GM12878 (cell line): Measurements from ENCODE around the gene VEGFA. TPM values are rescaled to one million over a fixed set of nuclear protein-coding genes. Genes with fewer than 3 reads are reported as not detected.

Experiments
- ATAC-seq: fragments of 200-7000 bp; cut with Tn5 transposase; 3 replicates; pipeline ENCODE4 v1.9.1; 2020; ENCODE audit warnings: mild to moderate bottlenecking, moderate library complexity
- BruUV-seq: library from RNA; stranded (reverse); fragments of 400-500 nt; replicated peaks from 2 replicates; lab custom pipeline; 2021; lab: Mats Ljungman, UMichigan
- CTCF ChIA-PET: fragments of 300-600 bp; sonication (Branson Sonifier 250); formaldehyde crosslinking; extraction: SDS; loops from one replicate; lab custom pipeline; 2021; ENCODE audit warnings: inconsistent platforms; lab: Yijun Ruan, JAX
- POLR2A ChIA-PET: fragments of 350-600 bp; formaldehyde crosslinking; extraction: SDS; loops from one replicate; lab custom pipeline; 2021; ENCODE audit warnings: inconsistent platforms; lab: Charles Lee
- RAD21 ChIA-PET: fragments of 300-600 bp; sonication (Branson Sonifier 250); formaldehyde crosslinking; loops from one replicate; lab custom pipeline; 2023; ENCODE audit warnings: antibody characterized with exemption; ENCODE audit not compliant: unreplicated experiment; lab: Charles Lee
- SMC1A ChIA-PET: fragments of 300-600 bp; sonication (Branson Sonifier 250); formaldehyde crosslinking; loops from one replicate; lab custom pipeline; 2023; ENCODE audit not compliant: unreplicated experiment, uncharacterized antibody; lab: Charles Lee
- DNase-seq: peaks from one replicate; pipeline ENCODE4 v3.0.0-alpha.2; 2011; ENCODE audit warnings: low read depth, low spot score
- FAIRE-seq: peaks from 3 replicates; lab custom pipeline; 2011; peaks lifted over from hg19 to GRCh38; lab: Jason Lieb, UNC
- H2AFZ ChIP-seq: 2 replicates; pipeline ENCODE4 v1.6.0; 2011; ENCODE audit warnings: low read depth, low read length, control low read depth; ENCODE audit not compliant: control insufficient read depth
- H3K27ac ChIP-seq: 2 replicates; pipeline ENCODE4 v1.5.1; 2011; ENCODE audit warnings: control low read depth; ENCODE audit not compliant: control insufficient read depth, insufficient read depth
- H3K27me3 ChIP-seq, 2 experiments: replicated peaks in 1 of 2; 2 replicates each; pipeline versions ENCODE4 v1.6.0 to v1.6.1; 2011; ENCODE audit warnings: low read length in 1 of 2; ENCODE audit not compliant: control insufficient read depth in 2 of 2, insufficient read depth in 2 of 2
- H3K36me3 ChIP-seq, 2 experiments: 2 replicates each; pipeline ENCODE4 v1.5.1; 2011; ENCODE audit warnings: low read length in 1 of 2; ENCODE audit not compliant: control insufficient read depth in 2 of 2, insufficient read depth in 2 of 2
- H3K4me1 ChIP-seq: 2 replicates; pipeline ENCODE4 v1.6.1; 2011; ENCODE audit warnings: mild to moderate bottlenecking, low read length, moderate library complexity, mixed read lengths; ENCODE audit not compliant: control insufficient read depth, insufficient read depth
- H3K4me2 ChIP-seq: 2 replicates; pipeline ENCODE4 v1.6.0; 2011; ENCODE audit warnings: control low read depth; ENCODE audit not compliant: control insufficient read depth, insufficient read depth
- H3K4me3 ChIP-seq: fragments of 200-600 bp; sonication (generic); 2 replicates; pipeline ENCODE4 v1.5.1; 2016
- H3K79me2 ChIP-seq: 2 replicates; pipeline ENCODE4 v1.6.0; 2011; ENCODE audit warnings: low read length; ENCODE audit not compliant: control insufficient read depth, insufficient read depth
- H3K9ac ChIP-seq: 2 replicates; pipeline ENCODE4 v1.8.0; 2011; ENCODE audit warnings: low read length, control low read depth, mixed read lengths; ENCODE audit not compliant: control insufficient read depth, insufficient read depth
- H3K9me3 ChIP-seq: replicated peaks from 3 replicates; pipeline ENCODE4 v1.5.1; 2011; ENCODE audit warnings: mild to moderate bottlenecking, low read length; ENCODE audit not compliant: control insufficient read depth, insufficient read depth
- H4K20me1 ChIP-seq: 2 replicates; pipeline ENCODE4 v1.6.0; 2011; ENCODE audit not compliant: control insufficient read depth, insufficient read depth
- ASH2L ChIP-seq: fragments of 300-600, 200-600 bp; sonication (generic); IDR thresholded peaks from 2 replicates; pipeline ENCODE4 v1.6.1; 2017; ENCODE audit warnings: low read depth, mild to moderate bottlenecking, borderline replicate concordance
- CBX5 ChIP-seq: sonication (generic); IDR thresholded peaks from 2 replicates; pipeline ENCODE4 v1.6.1; 2016; ENCODE audit warnings: low read depth, moderate library complexity, mild to moderate bottlenecking, inconsistent platforms
- HCFC1 ChIP-seq: fragments of 150-350 bp; IDR thresholded peaks from 2 replicates; pipeline ENCODE4 v1.6.1; 2014; ENCODE audit warnings: low read length
- KAT2A ChIP-seq: conservative IDR thresholded peaks from 2 replicates; pipeline ENCODE4 v1.6.1; 2011; ENCODE audit warnings: low read depth, low read length; ENCODE audit not compliant: control insufficient read depth
- KDM1A ChIP-seq: fragments of 200-600 bp; sonication (generic); IDR thresholded peaks from 2 replicates; pipeline ENCODE4 v1.6.1; 2016; ENCODE audit warnings: borderline replicate concordance
- MEF2B ChIP-seq: fragments of 450-650 bp; IDR thresholded peaks from 2 replicates; pipeline ENCODE4 v1.6.1; 2018; ENCODE audit warnings: mild to moderate bottlenecking, moderate library complexity; ENCODE audit not compliant: partially characterized antibody, poor library complexity, severe bottlenecking
- MYB ChIP-seq: fragments of 150-350 bp; IDR thresholded peaks from 2 replicates; pipeline ENCODE4 v1.6.1; 2014; ENCODE audit warnings: mild to moderate bottlenecking, low read depth, low read length, borderline replicate concordance
- RFX5 ChIP-seq: IDR thresholded peaks from 2 replicates; pipeline ENCODE4 v1.6.1; 2011; ENCODE audit warnings: low read depth, low read length, improper control_type of control experiment
- SMARCA5 ChIP-seq: fragments of 450-650 bp; IDR thresholded peaks from 2 replicates; pipeline ENCODE4 v1.6.1; 2017; ENCODE audit warnings: mild to moderate bottlenecking
- SMC3 ChIP-seq: IDR thresholded peaks from 2 replicates; pipeline ENCODE4 v1.6.1; 2011; ENCODE audit warnings: low read length, improper control_type of control experiment, borderline replicate concordance
- YBX1 ChIP-seq: fragments of 450-650 bp; IDR thresholded peaks from 2 replicates; pipeline ENCODE4 v1.6.1; 2016; ENCODE audit warnings: antibody characterized with exemption
- YY1 ChIP-seq: IDR thresholded peaks from 2 replicates; pipeline ENCODE4 v1.6.1; 2011; ENCODE audit warnings: low read depth, mild to moderate bottlenecking, low read length
- ZBED1 ChIP-seq: IDR thresholded peaks from 2 replicates; pipeline ENCODE4 v1.6.1; 2016; ENCODE audit warnings: borderline replicate concordance
- ZNF207 ChIP-seq: fragments of 450-650 bp; IDR thresholded peaks from 2 replicates; pipeline ENCODE4 v1.6.1; 2014; ENCODE audit warnings: antibody characterized with exemption, mild to moderate bottlenecking, borderline replicate concordance
- WGBS: methylation state at CpG from one replicate; pipeline ENCODE4 v1.1.6; 2016; ENCODE audit warnings: low lambda C conversion rate; ENCODE audit not compliant: insufficient replicate concordance, insufficient coverage; ENCODE audit errors: missing lambda C conversion rate; 5-methylcytosine and 5-hydroxymethylcytosine counted together
- in situ Hi-C: fragments of 300-500 bp; cut with MboI; formaldehyde crosslinking; loops from 9 replicates; pipeline ENCODE4 v1.14.3; 2018; ENCODE audit warnings: mixed read lengths
- intact Hi-C: fragments of 100-400 bp; cut with micrococcal nuclease; formaldehyde crosslinking; loops from one replicate; pipeline ENCODE4 v1.14.2; 2022; ENCODE audit not compliant: unreplicated experiment
- polyA plus RNA-seq, 11 experiments: library from polyadenylated mRNA; depleted of rRNA in 4 of 11; unstranded in 6 of 11; stranded (reverse) in 5 of 11; fragments of >200 nt; fragmentation: Nextera tagmentation in 4 of 11; fragmentation: Illumina TruSeq in 1 of 11; extraction: Ambion mirVana in 4 of 11; extraction: Trizol in 1 of 11; gene quantifications; 1 replicate in 1 of 11; 2 replicates in 10 of 11; pipeline versions ENCODE4 v1.2.1 to v1.2.3, GENCODE V29; 2011 to 2016; ENCODE audit warnings: inconsistent platforms in 2 of 11, missing spikeins in 2 of 11, low read depth in 1 of 11
- total RNA-seq, 4 experiments: library from RNA; depleted of rRNA in 3 of 4; stranded (reverse); fragments of >200 nt in 3 of 4; fragmentation: Illumina TruSeq in 1 of 4; extraction: Trizol in 1 of 4; gene quantifications; 2 replicates each; pipeline versions ENCODE4 v1.2.1 to v1.2.3, GENCODE V29; 2013 to 2021
- TF ChIP-seq, protein P1 (sequence below): IDR thresholded peaks from 2 replicates; pipeline ENCODE4 v1.6.1; 2011; ENCODE audit warnings: low read depth, mild to moderate bottlenecking, low read length, moderate library complexity, borderline replicate concordance; ENCODE audit errors: extremely low read depth
- TF ChIP-seq, protein P2 (sequence below): IDR thresholded peaks from 2 replicates; pipeline ENCODE4 v1.6.1; 2012; ENCODE audit warnings: mild to moderate bottlenecking, low read depth, low read length
- TF ChIP-seq, protein P3 (sequence below): fragments of 450-650 bp; IDR thresholded peaks from 2 replicates; pipeline ENCODE4 v1.6.1; 2017; ENCODE audit warnings: borderline replicate concordance
- TF ChIP-seq, protein P4 (sequence below): fragments of 150-350 bp; IDR thresholded peaks from 2 replicates; pipeline ENCODE4 v1.6.1; 2014; ENCODE audit warnings: mild to moderate bottlenecking, low read depth, low read length

VEGFA gene
- total and polyA plus RNA-seq, 10 of the 15 experiments (the other 5 are each of a cell fraction or from before 2014, with no cell fraction given): 0.96 to 140 (median 16.9) TPM

DNA sequence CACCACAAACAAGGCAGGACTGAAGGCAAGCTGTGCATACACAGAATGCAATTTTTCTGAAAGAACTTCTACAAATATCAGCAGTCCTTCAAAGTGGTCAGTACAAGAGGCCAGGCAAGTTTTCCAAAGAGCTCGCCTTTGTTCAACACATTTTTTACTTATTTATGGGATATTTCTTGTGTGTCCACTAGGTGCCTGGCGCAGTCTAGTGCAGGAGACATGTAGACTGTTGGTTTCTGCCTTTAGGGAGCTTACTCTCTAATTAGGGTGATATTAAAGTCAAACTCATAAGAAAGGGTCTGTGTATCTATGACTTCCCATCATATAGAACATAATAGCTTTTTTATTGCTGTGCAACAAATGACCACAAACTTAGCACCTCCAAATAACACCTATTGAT is 21.2 kb upstream of the VEGFA start:
- H3K79me2 ChIP-seq: no peaks in the 10 kb centered on the region
- FAIRE-seq (no peak), DNase-seq (no peak), ATAC-seq (no peak)
- no peaks in the 10 kb centered on the region for H3K9me3 ChIP-seq
- ChIA-PET CTCF (interaction anchor here (0.8 to 1.7 kb wide), 3 partner anchors 10 to 27 kb away, joined by 3 to 4 read pairs (median 3); no protein-coding TSS in a partner anchor), POLR2A (no interaction called here), RAD21 (interaction anchor here (1.3 kb wide), 1 partner anchor 24 kb away, joined by 4 read pairs; no protein-coding TSS in a partner anchor), SMC1A (interaction anchor here (1.0 to 2.1 kb wide), 6 partner anchors 9 to 81 kb away, joined by 3 to 6 read pairs (median 4); no protein-coding TSS in a partner anchor)
- no peaks in the 10 kb centered on the region for H4K20me1 ChIP-seq
- H3K9ac ChIP-seq: no peak overlapping the region
- 15% methylated on average over 2 of the region's 2 CpGs for WGBS
- no peak overlapping the region for H3K27ac ChIP-seq
- no TSS peak for BruUV-seq
- in situ Hi-C loops: no loop called here
- intact Hi-C loops: no loop called here
- no peaks in the 10 kb centered on the region for H3K36me3 ChIP-seq
- H3K4me1 ChIP-seq: no peaks in the 10 kb centered on the region
- no peaks in the 10 kb centered on the region for H3K27me3 ChIP-seq
- H3K4me3 ChIP-seq: no peak overlapping the region
- no peak overlapping the region for H2AFZ ChIP-seq
- no peak overlapping the region for H3K4me2 ChIP-seq
- TF ChIP-seq SMC3: no peak
- no peak for TF ChIP-seq HCFC1
- no peak for TF ChIP-seq MYB
- TF ChIP-seq MEF2B: no peak
- TF ChIP-seq ZBED1: no peak
- TF ChIP-seq CBX5: no peak
- TF ChIP-seq KDM1A: no peak
- TF ChIP-seq, protein P1, sequence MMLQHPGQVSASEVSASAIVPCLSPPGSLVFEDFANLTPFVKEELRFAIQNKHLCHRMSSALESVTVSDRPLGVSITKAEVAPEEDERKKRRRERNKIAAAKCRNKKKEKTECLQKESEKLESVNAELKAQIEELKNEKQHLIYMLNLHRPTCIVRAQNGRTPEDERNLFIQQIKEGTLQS: no peak
- no peak for TF ChIP-seq ASH2L
- TF ChIP-seq SMARCA5: no peak
- TF ChIP-seq, protein P2, sequence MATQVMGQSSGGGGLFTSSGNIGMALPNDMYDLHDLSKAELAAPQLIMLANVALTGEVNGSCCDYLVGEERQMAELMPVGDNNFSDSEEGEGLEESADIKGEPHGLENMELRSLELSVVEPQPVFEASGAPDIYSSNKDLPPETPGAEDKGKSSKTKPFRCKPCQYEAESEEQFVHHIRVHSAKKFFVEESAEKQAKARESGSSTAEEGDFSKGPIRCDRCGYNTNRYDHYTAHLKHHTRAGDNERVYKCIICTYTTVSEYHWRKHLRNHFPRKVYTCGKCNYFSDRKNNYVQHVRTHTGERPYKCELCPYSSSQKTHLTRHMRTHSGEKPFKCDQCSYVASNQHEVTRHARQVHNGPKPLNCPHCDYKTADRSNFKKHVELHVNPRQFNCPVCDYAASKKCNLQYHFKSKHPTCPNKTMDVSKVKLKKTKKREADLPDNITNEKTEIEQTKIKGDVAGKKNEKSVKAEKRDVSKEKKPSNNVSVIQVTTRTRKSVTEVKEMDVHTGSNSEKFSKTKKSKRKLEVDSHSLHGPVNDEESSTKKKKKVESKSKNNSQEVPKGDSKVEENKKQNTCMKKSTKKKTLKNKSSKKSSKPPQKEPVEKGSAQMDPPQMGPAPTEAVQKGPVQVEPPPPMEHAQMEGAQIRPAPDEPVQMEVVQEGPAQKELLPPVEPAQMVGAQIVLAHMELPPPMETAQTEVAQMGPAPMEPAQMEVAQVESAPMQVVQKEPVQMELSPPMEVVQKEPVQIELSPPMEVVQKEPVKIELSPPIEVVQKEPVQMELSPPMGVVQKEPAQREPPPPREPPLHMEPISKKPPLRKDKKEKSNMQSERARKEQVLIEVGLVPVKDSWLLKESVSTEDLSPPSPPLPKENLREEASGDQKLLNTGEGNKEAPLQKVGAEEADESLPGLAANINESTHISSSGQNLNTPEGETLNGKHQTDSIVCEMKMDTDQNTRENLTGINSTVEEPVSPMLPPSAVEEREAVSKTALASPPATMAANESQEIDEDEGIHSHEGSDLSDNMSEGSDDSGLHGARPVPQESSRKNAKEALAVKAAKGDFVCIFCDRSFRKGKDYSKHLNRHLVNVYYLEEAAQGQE: no peak
- TF ChIP-seq, protein P3, sequence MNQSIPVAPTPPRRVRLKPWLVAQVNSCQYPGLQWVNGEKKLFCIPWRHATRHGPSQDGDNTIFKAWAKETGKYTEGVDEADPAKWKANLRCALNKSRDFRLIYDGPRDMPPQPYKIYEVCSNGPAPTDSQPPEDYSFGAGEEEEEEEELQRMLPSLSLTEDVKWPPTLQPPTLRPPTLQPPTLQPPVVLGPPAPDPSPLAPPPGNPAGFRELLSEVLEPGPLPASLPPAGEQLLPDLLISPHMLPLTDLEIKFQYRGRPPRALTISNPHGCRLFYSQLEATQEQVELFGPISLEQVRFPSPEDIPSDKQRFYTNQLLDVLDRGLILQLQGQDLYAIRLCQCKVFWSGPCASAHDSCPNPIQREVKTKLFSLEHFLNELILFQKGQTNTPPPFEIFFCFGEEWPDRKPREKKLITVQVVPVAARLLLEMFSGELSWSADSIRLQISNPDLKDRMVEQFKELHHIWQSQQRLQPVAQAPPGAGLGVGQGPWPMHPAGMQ: no peak
- no peak for TF ChIP-seq ZNF207
- no peak for TF ChIP-seq KAT2A
- TF ChIP-seq RFX5: no peak
- TF ChIP-seq, protein P4, sequence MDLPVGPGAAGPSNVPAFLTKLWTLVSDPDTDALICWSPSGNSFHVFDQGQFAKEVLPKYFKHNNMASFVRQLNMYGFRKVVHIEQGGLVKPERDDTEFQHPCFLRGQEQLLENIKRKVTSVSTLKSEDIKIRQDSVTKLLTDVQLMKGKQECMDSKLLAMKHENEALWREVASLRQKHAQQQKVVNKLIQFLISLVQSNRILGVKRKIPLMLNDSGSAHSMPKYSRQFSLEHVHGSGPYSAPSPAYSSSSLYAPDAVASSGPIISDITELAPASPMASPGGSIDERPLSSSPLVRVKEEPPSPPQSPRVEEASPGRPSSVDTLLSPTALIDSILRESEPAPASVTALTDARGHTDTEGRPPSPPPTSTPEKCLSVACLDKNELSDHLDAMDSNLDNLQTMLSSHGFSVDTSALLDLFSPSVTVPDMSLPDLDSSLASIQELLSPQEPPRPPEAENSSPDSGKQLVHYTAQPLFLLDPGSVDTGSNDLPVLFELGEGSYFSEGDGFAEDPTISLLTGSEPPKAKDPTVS: no peak
- TF ChIP-seq YY1: no peak
- TF ChIP-seq YBX1: no peak
